Caco-2 (cell line): ENCODE measurements around the gene GATAD2B. TPM values are rescaled to one million over a fixed set of nuclear protein-coding genes. Genes with fewer than 3 reads are reported as not detected.

ENCODE experiments used
- BruUV-seq: library from RNA; stranded (reverse); fragments of 400-500 nt; replicated peaks from 2 replicates; lab custom pipeline; 2021; lab: Mats Ljungman, UMichigan
- CTCF ChIA-PET: fragments of 300-600 bp; sonication (Branson Sonifier 250); formaldehyde crosslinking; loops from one replicate; lab custom pipeline; 2022; ENCODE audit warnings: antibody characterized with exemption; lab: Charles Lee
- POLR2A ChIA-PET: fragments of 300-600 bp; sonication (Branson Sonifier 250); formaldehyde crosslinking; loops from one replicate; lab custom pipeline; 2022; ENCODE audit warnings: antibody characterized with exemption; lab: Charles Lee
- DNase-seq, 2 experiments: peaks; one replicate each; pipeline versions ENCODE4 v3.0.0 to v3.0.0-alpha.2; 2020 to 2022
- H3K27me3 ChIP-seq: replicated peaks from 2 replicates; pipeline ENCODE4 v1.6.0; 2011; ENCODE audit warnings: low read length; ENCODE audit not compliant: control insufficient read depth, insufficient read depth
- H3K36me3 ChIP-seq: 2 replicates; pipeline ENCODE4 v1.5.1; 2011; ENCODE audit warnings: low read length; ENCODE audit not compliant: control insufficient read depth, insufficient read depth
- H3K4me1 ChIP-seq: fragments of 250-450 bp; sonication (Bioruptor Pico); 2 replicates; pipeline ENCODE4 v1.5.1; 2020; ENCODE audit warnings: mild to moderate bottlenecking
- H3K4me3 ChIP-seq: 2 replicates; pipeline ENCODE4 v1.5.1; 2011; ENCODE audit warnings: low read depth, mild to moderate bottlenecking, control low read depth, low read length
- H3K9me3 ChIP-seq: fragments of 250-450 bp; sonication (Bioruptor Pico); 2 replicates; pipeline ENCODE4 v1.5.1; 2020; ENCODE audit warnings: mild to moderate bottlenecking, moderate library complexity
- H3K27ac Mint-ChIP-seq: one replicate; pipeline ENCODE4 v1.8.0; 2022; ENCODE audit warnings: mixed read lengths; ENCODE audit not compliant: unreplicated experiment
- H3K27me3 Mint-ChIP-seq: one replicate; pipeline ENCODE4 v1.8.0; 2022; ENCODE audit warnings: mixed read lengths; ENCODE audit not compliant: insufficient read depth, unreplicated experiment
- H3K36me3 Mint-ChIP-seq: one replicate; pipeline ENCODE4 v1.8.0; 2022; ENCODE audit warnings: mild to moderate bottlenecking, mixed read lengths; ENCODE audit not compliant: insufficient read depth, unreplicated experiment
- H3K4me1 Mint-ChIP-seq: one replicate; pipeline ENCODE4 v1.8.0; 2022; ENCODE audit warnings: low read depth, mixed read lengths; ENCODE audit not compliant: unreplicated experiment
- H3K4me3 Mint-ChIP-seq: one replicate; pipeline ENCODE4 v1.8.0; 2022; ENCODE audit warnings: mild to moderate bottlenecking, moderate library complexity, mixed read lengths; ENCODE audit not compliant: unreplicated experiment
- H3K9me3 Mint-ChIP-seq: one replicate; pipeline ENCODE4 v1.8.0; 2022; ENCODE audit warnings: mixed read lengths; ENCODE audit not compliant: unreplicated experiment
- CTCF ChIP-seq, 2 experiments: fragments of 200-600 bp in 1 of 2; IDR thresholded peaks; 1 replicate in 1 of 2; 2 replicates in 1 of 2; pipeline versions ENCODE4 v1.5.1 to v1.8.0; 2011 to 2022; ENCODE audit warnings: antibody characterized with exemption in 1 of 2, control low read depth in 1 of 2, inconsistent platforms in 1 of 2, low read depth in 1 of 2, low read length in 1 of 2, mild to moderate bottlenecking in 1 of 2, moderate library complexity in 1 of 2; ENCODE audit not compliant: insufficient read depth in 1 of 2, severe bottlenecking in 1 of 2, unreplicated experiment in 1 of 2
- intact Hi-C: fragments of 100-400 bp; cut with micrococcal nuclease; formaldehyde crosslinking; loops from one replicate; pipeline ENCODE4 v1.10.0; 2022; ENCODE audit not compliant: unreplicated experiment
- total RNA-seq: library from RNA; stranded (reverse); gene quantifications from 2 replicates; pipeline ENCODE4 v1.2.3, GENCODE V29; 2022

The GATAD2B gene
- total RNA-seq, 1 experiment from 2014 or later = 38.0 TPM

GRCh38 chr1:153857505-153857904 is 65.3 kb downstream of the GATAD2B start:
- no peaks in the 10 kb centered on the region for H3K4me1 ChIP-seq
- H3K36me3 ChIP-seq = no peaks in the 10 kb centered on the region
- no peak overlapping the region for H3K4me3 Mint-ChIP-seq
- no peak overlapping the region for H3K27ac Mint-ChIP-seq
- H3K4me1 Mint-ChIP-seq = no peaks in the 10 kb centered on the region
- no peaks in the 10 kb centered on the region for H3K27me3 Mint-ChIP-seq
- ChIA-PET CTCF (no interaction called here), POLR2A (interaction anchor here (0.5 kb wide), 1 partner anchor 74 kb away, joined by 3 read pairs; no protein-coding TSS in a partner anchor)
- no peak overlapping the region for H3K4me3 ChIP-seq
- no peak for DNase-seq
- H3K27me3 ChIP-seq = no peaks in the 10 kb centered on the region
- BruUV-seq = no TSS peak
- intact Hi-C loops = no loop called here
- no peaks in the 10 kb centered on the region for H3K9me3 Mint-ChIP-seq
- peaks cover 20% of the 10 kb centered on the region for H3K36me3 Mint-ChIP-seq
- H3K9me3 ChIP-seq = no peaks in the 10 kb centered on the region
- no peak for TF ChIP-seq CTCF (IDR thresholded peaks at IDR 0.05; ENCODE audit: insufficient read depth in 1 of 2, low read depth in 1 of 2, low read length in 1 of 2, severe bottlenecking in 1 of 2, unreplicated experiment in 1 of 2)

- H3K9me3 ChIP-seq = no peaks in the 10 kb centered on the region
- H3K4me1 ChIP-seq = no peaks in the 10 kb centered on the region
- H3K4me3 ChIP-seq = no peak overlapping the region
- no peaks in the 10 kb centered on the region for H3K27me3 Mint-ChIP-seq
- DNase-seq = no peak
- peaks cover 20% of the 10 kb centered on the region for H3K36me3 Mint-ChIP-seq
- no peak for TF ChIP-seq CTCF (IDR thresholded peaks at IDR 0.05; ENCODE audit: insufficient read depth in 1 of 2, low read depth in 1 of 2, low read length in 1 of 2, severe bottlenecking in 1 of 2, unreplicated experiment in 1 of 2)
- H3K4me1 Mint-ChIP-seq = no peaks in the 10 kb centered on the region
- CTCF ChIA-PET = no interaction called here
- POLR2A ChIA-PET = no interaction called here
- no peak overlapping the region for H3K27ac Mint-ChIP-seq
- H3K36me3 ChIP-seq = no peaks in the 10 kb centered on the region
- no TSS peak for BruUV-seq
- H3K9me3 Mint-ChIP-seq = no peaks in the 10 kb centered on the region
- intact Hi-C loops = no loop called here
- H3K4me3 Mint-ChIP-seq = no peak overlapping the region
- no peaks in the 10 kb centered on the region for H3K27me3 ChIP-seq
Measured at GRCh38 chr1:153856763-153857162, 66.0 kb downstream of the GATAD2B start.

GRCh38 chr1:153852170-153852569 is 70.6 kb downstream of the GATAD2B start:
- H3K36me3 Mint-ChIP-seq = peaks cover 11% of the 10 kb centered on the region
- no peaks in the 10 kb centered on the region for H3K27me3 Mint-ChIP-seq
- ChIA-PET CTCF (no interaction called here), POLR2A (no interaction called here)
- no peaks in the 10 kb centered on the region for H3K27me3 ChIP-seq
- no peak overlapping the region for H3K4me3 ChIP-seq
- H3K36me3 ChIP-seq = no peaks in the 10 kb centered on the region; the same call in 1 of the 2 replicates
- H3K4me1 Mint-ChIP-seq = no peaks in the 10 kb centered on the region
- BruUV-seq = no TSS peak
- no peaks in the 10 kb centered on the region for H3K4me1 ChIP-seq
- H3K9me3 ChIP-seq = no peaks in the 10 kb centered on the region
- H3K27ac Mint-ChIP-seq = no peak overlapping the region
- no peak overlapping the region for H3K4me3 Mint-ChIP-seq
- no peaks in the 10 kb centered on the region for H3K9me3 Mint-ChIP-seq
- TF ChIP-seq CTCF (IDR thresholded peaks at IDR 0.05; ENCODE audit: insufficient read depth in 1 of 2, low read depth in 1 of 2, low read length in 1 of 2, severe bottlenecking in 1 of 2, unreplicated experiment in 1 of 2) = no peak
- no peak for DNase-seq
- intact Hi-C loops = no loop called here
